Effector memory CD8-positive, alpha-beta T cell (primary cell): ENCODE results near the gene MRPL20.
A peak's percentile ranks its signal among the peaks of the same experiment; 100 is the strongest.

Source experiments
- ATAC-seq: fragments of 150-1000 bp; cut with Tn5 transposase; replicated peaks from 2 replicates; pipeline ENCODE4 v1.10.0; 2021; ENCODE audit warnings: mild to moderate bottlenecking, moderate library complexity
- DNase-seq, 3 experiments: peaks; one replicate each; pipeline ENCODE4 v3.0.0; 2021
- H3K27ac Mint-ChIP-seq, 2 donors: one replicate each; pipeline ENCODE4 v1.8.0; 2022; ENCODE audit warnings: mild to moderate bottlenecking in 2 of 2, mixed read lengths in 2 of 2, moderate library complexity in 2 of 2
- H3K27me3 Mint-ChIP-seq, 2 donors: one replicate each; pipeline ENCODE4 v1.8.0; 2022; ENCODE audit warnings: mixed read lengths in 2 of 2
- H3K36me3 Mint-ChIP-seq: one replicate; pipeline ENCODE4 v1.8.0; 2022; ENCODE audit warnings: mild to moderate bottlenecking, moderate library complexity, mixed read lengths; ENCODE audit not compliant: insufficient read depth
- H3K4me1 Mint-ChIP-seq, 2 donors: one replicate each; pipeline ENCODE4 v1.8.0; 2022; ENCODE audit warnings: low read depth in 2 of 2, mixed read lengths in 2 of 2
- H3K4me3 Mint-ChIP-seq, 2 donors: one replicate each; pipeline ENCODE4 v1.8.0; 2022; ENCODE audit warnings: mild to moderate bottlenecking in 2 of 2, mixed read lengths in 2 of 2, moderate library complexity in 2 of 2
- H3K9me3 Mint-ChIP-seq, 2 donors: one replicate each; pipeline ENCODE4 v1.8.0; 2022; ENCODE audit warnings: mixed read lengths in 2 of 2

The MRPL20 gene

DNA sequence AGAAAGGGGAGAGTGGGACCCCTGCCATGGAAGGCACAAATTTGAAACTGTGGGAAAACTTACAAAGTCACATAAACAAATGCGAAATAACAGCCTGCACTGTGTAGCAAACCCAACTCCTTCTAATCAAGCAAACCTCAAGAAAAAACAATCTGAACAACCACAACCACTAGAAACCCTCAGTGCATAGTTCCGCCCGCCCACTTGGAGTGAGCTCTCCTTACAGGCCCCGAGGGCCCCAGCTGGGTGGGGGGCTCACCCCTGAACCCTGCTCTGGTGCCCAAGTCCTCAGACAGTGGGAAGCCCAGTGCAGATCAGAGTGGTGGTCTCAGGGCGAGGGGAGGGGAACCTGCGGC is 47.8 kb downstream of the MRPL20 start:
- Mint-ChIP-seq H3K27me3 (peaks cover 20 to 43% of the 10 kb centered on the region in 2 donors), H3K4me3 (no peak overlapping the region), H3K36me3 (peaks cover 2% of the 10 kb centered on the region), H3K4me1 (peaks cover 0 to 8% of the 10 kb centered on the region in 2 donors), H3K27ac (no peak overlapping the region), H3K9me3 (no peaks in the 10 kb centered on the region)
- ATAC-seq, result peak; percentile 42
- no peak for DNase-seq

DNA sequence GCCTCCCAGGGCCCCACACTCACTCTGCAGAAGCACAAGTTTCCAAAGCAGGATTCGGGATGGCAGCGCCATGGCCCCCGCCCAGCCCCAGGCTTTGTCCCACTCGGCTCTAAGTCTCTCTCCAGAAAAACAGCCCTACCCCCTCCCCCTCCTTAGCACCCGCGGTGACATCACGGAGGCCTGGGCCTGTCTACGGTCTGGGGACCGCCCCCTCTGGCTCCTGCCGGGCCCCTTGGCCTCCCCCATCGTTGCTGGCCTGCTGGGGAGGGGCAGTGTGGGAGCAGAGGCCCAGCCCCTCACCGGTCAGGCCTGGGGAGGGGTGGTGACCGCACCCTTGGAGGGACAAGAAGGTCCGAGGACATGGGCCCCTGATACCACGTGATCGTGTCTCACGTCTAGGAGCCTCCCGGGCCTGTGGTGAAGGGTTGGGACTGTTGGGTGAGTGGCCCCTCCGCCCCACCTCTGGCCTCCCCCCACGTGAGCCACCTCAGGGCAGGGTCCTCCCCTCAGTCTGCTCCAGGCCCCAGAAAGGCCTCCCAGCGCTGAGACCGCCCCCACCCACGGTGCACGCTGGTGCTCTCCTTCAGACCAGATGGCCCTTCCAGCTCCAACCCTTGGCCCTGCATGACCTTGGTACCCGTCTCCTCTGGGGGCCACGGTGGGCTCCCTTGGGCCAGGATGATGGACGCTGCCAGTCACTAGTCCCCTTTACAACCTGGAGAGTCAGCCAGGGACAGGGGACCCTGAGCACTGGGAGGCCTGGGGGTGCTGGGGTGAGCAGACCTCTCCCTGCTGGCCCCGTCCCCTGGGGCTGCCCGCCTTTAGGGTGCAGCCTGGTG is 48.4 kb downstream of the MRPL20 start, which contains the start of gene MXRA8:
Gene MXRA8 (minus strand): TSS at position 123 of the 839 bp plus-strand sequence. CDS start 51 bp downstream, at position 72.
- no peak within 1 kb of the TSS for H3K27ac Mint-ChIP-seq
- no peak for ATAC-seq
- peaks cover 20 to 50% of the 10 kb centered on the region in 2 donors for H3K27me3 Mint-ChIP-seq
- no peaks in the 10 kb centered on the region for H3K9me3 Mint-ChIP-seq
- H3K4me1 Mint-ChIP-seq, result peaks cover 0 to 8% of the 10 kb centered on the region in 2 donors
- H3K36me3 Mint-ChIP-seq, result peaks cover 4% of the 10 kb centered on the region
- DNase-seq, result no peak
- no peak within 1 kb of the TSS for H3K4me3 Mint-ChIP-seq

DNA sequence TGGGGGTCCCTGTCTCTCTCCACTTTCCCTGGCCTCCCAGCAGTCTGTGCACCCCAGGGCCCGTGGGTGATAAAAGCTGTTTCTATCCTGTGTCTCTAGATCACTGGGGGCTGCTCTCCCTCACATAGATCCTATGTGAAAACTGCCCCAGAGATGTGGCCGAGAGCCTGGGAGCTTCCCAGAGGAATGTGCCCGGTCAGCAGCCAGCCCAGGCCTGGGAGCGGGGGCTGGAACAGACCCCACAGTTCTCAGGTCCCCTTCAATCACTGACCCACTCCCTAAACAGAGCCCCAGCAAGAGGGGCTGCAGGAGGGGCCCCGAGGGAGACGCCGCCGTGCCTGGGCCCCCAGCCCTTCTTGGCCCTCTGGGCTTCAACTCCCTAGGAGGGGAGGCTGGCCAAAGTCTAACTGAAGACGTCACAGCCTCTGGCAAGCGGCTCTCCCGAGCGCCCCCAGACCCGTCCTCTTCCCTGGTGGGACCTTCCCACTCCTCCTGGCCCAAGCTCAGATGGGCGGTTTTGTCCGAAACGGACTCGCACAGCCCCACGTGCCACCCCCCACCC is 49.1 kb downstream of the MRPL20 start:
- Mint-ChIP-seq H3K36me3 (peaks cover 4% of the 10 kb centered on the region), H3K4me3 (no peak overlapping the region), H3K4me1 (peaks cover 0 to 8% of the 10 kb centered on the region in 2 donors), H3K27me3 (peaks cover 21 to 57% of the 10 kb centered on the region in 2 donors), H3K9me3 (no peaks in the 10 kb centered on the region), H3K27ac (no peak overlapping the region)
- no peak for DNase-seq
- no peak for ATAC-seq

DNA sequence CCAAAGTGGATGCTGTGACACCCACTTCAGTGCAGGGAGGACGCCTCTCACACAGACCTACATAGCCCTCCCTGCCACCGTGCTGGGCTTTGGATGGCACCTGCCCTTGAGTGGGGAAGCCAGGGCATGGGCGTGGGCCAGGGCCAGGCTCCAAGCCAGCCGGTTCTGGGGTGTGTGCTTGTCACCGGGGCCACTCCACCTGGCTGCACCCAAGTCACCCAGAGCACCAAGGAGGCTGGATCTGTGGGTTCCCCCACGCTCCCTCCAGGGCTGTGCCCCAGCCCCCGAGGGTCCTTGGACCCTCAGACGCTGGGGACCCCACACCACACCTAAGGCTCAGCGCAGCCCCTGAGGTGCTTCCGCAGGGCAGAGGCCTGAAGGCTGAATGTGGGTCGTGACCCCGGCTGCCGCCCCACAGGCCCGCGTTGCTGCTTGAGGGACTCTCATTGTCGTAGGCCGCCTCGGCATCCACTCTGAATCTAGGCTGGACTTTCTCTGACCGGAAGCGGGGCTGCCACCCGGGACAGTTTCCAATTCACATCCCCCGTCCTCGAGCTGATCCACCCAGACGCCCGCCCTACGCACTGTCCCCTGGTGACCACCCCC is 50.2 kb downstream of the MRPL20 start:
- Mint-ChIP-seq H3K4me1 (peaks cover 0 to 12% of the 10 kb centered on the region in 2 donors), H3K36me3 (peaks cover 9% of the 10 kb centered on the region), H3K27ac (no peak overlapping the region), H3K27me3 (peaks cover 29 to 67% of the 10 kb centered on the region in 2 donors), H3K4me3 (no peak overlapping the region), H3K9me3 (no peaks in the 10 kb centered on the region)
- no peak for ATAC-seq
- DNase-seq, result no peak

DNA sequence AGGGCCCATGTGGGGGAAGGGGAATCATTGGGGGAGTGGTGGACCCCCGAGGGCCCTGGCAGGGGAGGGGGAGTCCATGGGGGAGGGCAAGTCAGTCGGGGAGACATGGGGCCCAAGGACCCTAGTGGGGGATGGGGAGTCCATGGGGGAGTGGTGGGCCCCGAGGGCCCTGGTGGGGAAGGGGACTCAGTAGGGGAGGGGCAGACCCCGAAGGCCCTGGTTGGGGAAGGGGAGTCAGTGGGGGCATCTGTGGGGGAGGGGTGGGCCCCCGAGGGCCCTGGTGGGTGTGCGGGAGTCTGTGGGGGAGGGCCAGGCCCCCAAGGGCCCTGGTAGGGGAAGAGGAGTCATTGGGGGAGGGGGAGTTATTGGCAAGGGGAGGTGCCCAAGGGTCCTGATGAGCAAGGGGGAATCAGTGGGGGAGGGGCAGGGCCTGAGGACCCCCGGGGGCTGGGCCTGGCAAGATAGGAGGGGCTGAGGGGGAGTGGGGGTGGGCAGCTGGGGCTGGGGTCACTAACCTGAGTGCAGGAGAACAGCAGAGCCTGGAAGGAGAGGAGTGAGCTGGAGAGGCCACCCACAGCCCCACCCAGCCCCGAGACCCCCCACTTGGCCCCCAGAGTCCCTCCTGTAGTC is 50.8 kb downstream of the MRPL20 start:
- no peaks in the 10 kb centered on the region for H3K9me3 Mint-ChIP-seq
- ATAC-seq, result no peak
- H3K36me3 Mint-ChIP-seq, result peaks cover 9% of the 10 kb centered on the region

DNA sequence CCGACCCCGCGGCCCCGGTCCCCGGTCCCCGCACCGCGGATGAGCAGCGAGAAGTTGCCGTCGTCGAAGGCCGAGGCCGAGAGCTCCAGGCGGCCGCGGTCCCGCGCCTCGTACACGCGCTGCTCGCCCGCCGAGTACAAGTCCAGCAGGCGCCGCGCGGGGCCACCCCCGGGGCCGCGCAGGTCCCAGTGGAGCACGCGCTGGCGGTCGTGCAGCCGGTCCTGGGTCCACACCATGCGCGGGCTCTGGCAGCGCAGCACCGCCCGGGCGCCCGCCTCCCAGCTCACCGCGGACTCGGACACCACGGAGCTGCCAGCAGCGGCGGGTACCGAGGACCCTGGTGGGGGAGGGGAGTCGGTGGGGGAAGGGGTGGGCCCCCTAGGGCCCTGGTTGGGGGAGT is 51.7 kb downstream of the MRPL20 start:
- Mint-ChIP-seq H3K36me3 (peaks cover 9% of the 10 kb centered on the region), H3K27ac (no peak overlapping the region), H3K4me1 (peaks cover 0 to 7% of the 10 kb centered on the region in 2 donors), H3K27me3 (peaks cover 23 to 58% of the 10 kb centered on the region in 2 donors), H3K4me3 (no peak overlapping the region), H3K9me3 (no peaks in the 10 kb centered on the region)
- ATAC-seq (no peak), DNase-seq (no peak)

More for the DNA sequence above, 50.8 kb downstream of the MRPL20 start:
- Mint-ChIP-seq H3K4me1 (peaks cover 0 to 12% of the 10 kb centered on the region in 2 donors), H3K27ac (no peak overlapping the region), H3K4me3 (no peak overlapping the region), H3K27me3 (peaks cover 29 to 66% of the 10 kb centered on the region in 2 donors)
- no peak for DNase-seq

DNA sequence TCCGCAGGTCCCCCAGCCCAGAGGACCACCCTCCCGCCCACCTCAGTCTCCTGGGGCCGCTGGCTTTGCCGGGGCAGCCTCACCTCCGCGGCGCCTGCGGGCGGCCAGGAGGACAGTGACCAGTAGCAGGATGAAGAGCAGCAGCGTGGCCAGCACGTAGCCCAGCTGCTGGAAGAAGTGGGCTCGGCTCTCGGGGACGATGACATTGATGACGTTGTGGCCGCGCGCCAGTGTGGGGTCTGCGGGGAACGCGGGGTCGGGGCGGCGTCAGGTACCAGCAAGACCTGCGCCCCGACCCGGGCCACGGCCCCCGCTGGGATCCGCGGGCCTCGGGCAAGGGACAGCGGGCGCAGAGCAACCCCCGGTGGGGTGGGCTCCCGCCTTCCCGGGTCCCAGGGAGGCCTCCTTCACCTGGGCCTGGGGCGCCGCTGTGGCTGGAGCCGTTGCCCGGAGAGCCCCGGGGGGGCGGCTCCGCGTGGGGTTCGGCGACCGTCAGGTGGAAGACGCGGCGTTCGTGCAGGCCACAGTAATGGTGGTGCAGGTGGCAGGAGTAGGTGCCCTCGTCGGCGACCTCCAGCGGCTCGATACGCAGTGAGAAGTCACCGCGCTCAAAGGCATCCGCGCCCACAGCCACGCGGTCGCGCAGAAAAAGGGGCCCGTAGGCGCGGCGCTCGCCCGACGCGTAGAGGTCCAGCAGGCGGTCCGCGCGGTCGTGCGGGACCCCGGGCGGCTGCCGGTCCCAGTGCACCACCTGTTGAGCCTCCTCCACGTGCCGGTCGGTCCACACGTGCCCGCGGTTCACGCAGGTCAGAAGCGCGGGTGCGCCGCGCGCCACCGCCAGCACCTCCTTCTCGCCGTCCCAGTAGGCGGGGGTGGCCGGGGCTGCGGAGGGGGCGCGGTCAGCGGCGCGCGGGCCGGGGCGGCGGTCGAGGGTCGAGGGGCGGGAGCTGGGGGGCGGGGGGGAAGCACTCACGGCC is 52.5 kb downstream of the MRPL20 start:
- ATAC-seq (peak; percentile 38), DNase-seq (no peak)
- peaks cover 23 to 56% of the 10 kb centered on the region in 2 donors for H3K27me3 Mint-ChIP-seq
- peaks cover 9% of the 10 kb centered on the region for H3K36me3 Mint-ChIP-seq
- no peaks in the 10 kb centered on the region for H3K9me3 Mint-ChIP-seq
- no peak overlapping the region for H3K27ac Mint-ChIP-seq
- peak overlapping the region; percentile 20 to 63 for H3K4me3 Mint-ChIP-seq
- H3K4me1 Mint-ChIP-seq, result peaks cover 0 to 7% of the 10 kb centered on the region in 2 donors

DNA sequence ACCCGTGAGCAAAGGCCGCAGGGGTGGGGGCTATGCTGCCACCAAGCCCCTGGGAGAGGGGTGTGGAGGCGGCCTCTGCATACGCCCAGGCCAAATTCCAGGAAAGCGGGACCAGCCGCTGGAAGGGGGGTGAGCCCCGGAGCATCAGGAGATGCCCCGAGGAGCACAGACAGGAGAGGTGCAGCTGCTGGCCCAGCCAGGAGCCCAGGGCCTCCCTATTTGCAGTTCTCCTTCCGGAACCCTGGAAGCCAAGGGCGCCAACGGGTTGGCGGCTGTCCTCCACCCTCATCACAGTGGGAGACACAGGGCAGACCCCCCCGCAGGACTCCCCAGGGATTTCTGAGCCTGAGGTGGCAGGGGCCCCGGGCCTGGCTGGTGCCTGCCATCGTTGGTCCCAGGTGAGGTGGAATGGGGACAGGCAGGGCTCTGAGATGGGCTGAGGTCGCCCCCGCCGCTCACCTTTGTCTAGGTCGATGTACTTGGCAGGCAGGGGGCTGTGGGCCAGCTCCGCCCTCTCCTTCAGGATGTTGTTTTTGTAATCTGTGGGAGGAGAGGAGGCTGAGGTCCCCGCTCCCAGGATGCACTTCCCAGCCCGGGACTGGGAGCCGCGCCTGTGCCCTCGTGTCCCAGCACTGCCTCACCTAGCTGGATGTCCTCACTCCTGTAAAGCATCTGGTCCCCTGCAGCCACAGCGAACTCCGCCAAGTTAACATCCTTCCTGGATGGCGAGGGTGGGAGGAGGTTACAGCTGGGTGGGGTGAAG is 53.5 kb downstream of the MRPL20 start:
- Mint-ChIP-seq H3K4me3 (peak overlapping the region; percentile 20 to 63), H3K9me3 (no peaks in the 10 kb centered on the region), H3K27me3 (peaks cover 18 to 47% of the 10 kb centered on the region in 2 donors), H3K36me3 (peaks cover 9% of the 10 kb centered on the region), H3K4me1 (peaks cover 0 to 3% of the 10 kb centered on the region in 2 donors), H3K27ac (no peak overlapping the region)
- ATAC-seq, result no peak
- no peak for DNase-seq

DNA sequence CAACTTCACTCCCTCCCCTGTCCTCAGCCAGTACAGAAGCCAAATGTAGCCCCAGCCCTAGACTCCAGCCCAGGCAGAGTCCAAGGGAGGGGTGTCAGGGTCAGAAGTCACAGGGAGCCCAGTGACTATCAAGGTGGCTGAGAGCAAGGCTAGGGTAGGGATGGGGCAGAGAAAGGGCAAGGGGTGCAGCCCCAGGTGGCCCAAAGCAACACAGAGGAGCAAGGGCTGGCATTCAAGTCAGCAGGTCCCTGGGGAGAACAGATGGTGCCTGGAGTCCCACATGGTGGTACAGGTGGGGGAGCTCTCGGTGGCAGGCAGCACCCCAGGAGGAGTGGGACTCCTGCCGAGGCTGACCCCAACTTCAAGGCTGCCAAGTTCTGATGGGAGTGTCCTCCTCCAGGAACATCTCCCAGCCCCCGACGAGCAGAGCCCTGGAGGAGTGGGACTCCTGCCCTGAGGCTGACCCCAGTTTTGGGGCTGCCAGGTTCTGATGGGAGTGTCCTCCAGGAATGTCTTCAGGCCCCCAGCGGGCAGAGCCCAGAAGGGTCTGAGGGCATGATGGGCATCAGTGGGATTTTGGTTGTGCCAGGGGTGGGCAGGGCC is 54.2 kb downstream of the MRPL20 start:
- ATAC-seq (no peak), DNase-seq (no peak)
- no peak overlapping the region for H3K27ac Mint-ChIP-seq
- peaks cover 0 to 3% of the 10 kb centered on the region in 2 donors for H3K4me1 Mint-ChIP-seq
- H3K36me3 Mint-ChIP-seq, result peaks cover 9% of the 10 kb centered on the region
- H3K4me3 Mint-ChIP-seq, result peak overlapping the region; percentile 57 to 66
- H3K27me3 Mint-ChIP-seq, result peaks cover 11 to 40% of the 10 kb centered on the region in 2 donors
- H3K9me3 Mint-ChIP-seq, result no peaks in the 10 kb centered on the region
